ENCODE data around the gene TRPM8.

The TRPM8 gene

GRCh38 chr2:233901884-233902283 is 15.3 kb upstream of the TRPM8 start:
- Histone ChIP-seq H3K4me3 (no peak overlapping the region), H3K27ac (no peak overlapping the region)
- TF ChIP-seq, protein P1, sequence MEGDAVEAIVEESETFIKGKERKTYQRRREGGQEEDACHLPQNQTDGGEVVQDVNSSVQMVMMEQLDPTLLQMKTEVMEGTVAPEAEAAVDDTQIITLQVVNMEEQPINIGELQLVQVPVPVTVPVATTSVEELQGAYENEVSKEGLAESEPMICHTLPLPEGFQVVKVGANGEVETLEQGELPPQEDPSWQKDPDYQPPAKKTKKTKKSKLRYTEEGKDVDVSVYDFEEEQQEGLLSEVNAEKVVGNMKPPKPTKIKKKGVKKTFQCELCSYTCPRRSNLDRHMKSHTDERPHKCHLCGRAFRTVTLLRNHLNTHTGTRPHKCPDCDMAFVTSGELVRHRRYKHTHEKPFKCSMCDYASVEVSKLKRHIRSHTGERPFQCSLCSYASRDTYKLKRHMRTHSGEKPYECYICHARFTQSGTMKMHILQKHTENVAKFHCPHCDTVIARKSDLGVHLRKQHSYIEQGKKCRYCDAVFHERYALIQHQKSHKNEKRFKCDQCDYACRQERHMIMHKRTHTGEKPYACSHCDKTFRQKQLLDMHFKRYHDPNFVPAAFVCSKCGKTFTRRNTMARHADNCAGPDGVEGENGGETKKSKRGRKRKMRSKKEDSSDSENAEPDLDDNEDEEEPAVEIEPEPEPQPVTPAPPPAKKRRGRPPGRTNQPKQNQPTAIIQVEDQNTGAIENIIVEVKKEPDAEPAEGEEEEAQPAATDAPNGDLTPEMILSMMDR (IDR thresholded peaks at IDR 0.05), result no peak
- DNase-seq (ENCODE audit: low spot score), result no peak

DNA sequence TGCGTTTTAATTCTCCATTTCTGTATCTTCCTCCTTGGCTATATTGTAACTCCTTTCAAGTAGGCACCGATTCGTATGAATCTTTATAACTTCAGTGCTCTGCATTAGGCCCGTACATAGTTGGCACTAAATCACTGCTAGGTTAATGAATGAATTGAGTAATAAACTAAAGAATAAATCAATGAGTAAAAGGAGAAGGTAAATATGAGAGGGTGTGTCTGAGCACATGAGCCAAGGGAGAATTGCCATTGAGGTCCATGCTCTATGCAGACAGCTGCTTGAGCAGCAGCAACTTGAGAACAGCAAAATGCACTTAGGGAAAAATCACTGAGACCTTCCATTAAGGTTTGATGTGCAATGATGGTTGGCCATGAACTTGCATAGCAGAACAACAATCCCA is 11.2 kb upstream of the TRPM8 start:
- TF ChIP-seq, protein P1 (IDR thresholded peaks at IDR 0.05), result no peak
- no peak overlapping the region for H3K27ac ChIP-seq
- no peak overlapping the region for H3K4me3 ChIP-seq
- DNase-seq (ENCODE audit: low spot score), result no peak

GRCh38 chr2:233907627-233908026 is 9.5 kb upstream of the TRPM8 start:
- no peak overlapping the region for H3K27ac ChIP-seq
- TF ChIP-seq, protein P1 (IDR thresholded peaks at IDR 0.05), result no peak
- DNase-seq (ENCODE audit: low spot score), result no peak
- H3K4me3 ChIP-seq, result no peak overlapping the region

DNA sequence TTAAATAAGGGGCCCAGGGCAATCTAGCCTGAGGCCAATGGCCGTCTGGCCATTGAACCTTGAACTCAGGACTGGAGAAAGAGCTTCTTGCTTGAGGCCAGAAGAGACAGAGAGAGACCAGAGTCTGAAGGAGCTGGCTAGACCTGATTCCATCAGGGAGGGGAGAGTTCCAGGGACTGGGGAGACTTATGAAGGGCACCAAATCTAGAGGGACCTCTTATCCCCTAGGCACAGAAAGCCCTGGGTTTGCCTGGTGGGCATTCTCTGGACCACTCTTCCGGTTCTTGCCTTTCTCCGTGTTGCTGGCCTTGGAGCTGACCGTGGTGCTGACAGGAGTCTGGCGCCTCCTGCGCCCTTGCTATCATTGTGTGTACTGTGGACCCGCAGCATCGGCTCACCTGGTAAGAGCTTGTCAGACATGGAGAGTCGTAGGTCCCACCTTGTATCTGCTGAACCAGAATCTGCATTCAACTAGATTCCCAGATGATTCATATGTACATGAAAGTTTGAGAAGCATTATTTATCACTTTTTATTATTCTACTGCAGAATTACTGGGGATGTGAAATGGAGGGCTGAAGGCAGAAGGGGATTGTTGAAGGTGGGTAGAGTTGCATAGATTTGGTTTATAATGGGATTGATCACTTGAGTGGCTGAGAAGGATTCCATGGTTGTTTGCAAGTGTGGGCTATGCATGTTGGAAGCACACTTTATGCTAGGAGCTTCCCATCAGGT is 4.3 kb upstream of the TRPM8 start:
- Histone ChIP-seq H3K4me3 (no peak overlapping the region), H3K27ac (no peak overlapping the region)
- no peak for DNase-seq (ENCODE audit: low spot score)
- TF ChIP-seq, protein P1 (IDR thresholded peaks at IDR 0.05), result no peak

DNA sequence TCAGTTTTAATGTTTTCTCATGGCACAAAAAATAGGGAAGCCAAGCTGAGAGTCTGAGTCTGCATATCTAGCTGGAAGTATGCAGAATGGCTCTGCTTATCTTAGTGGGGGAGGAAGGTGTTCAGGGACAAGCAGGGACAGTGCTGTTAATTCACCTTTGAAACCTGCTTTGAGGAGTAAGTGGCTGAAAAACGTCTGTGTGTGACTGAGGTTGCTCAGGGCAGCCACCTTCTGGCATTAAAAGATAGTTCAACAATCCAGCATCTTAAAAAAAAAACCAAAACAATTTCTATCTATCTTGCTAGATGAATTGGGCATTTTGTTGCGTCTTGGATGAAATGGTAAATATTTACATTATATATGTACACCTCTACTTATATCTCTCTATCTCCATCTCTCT is 2.0 kb upstream of the TRPM8 start:
- DNase-seq (ENCODE audit: low spot score), result no peak
- no peak overlapping the region for H3K27ac ChIP-seq
- TF ChIP-seq, protein P1 (IDR thresholded peaks at IDR 0.05), result no peak
- no peak overlapping the region for H3K4me3 ChIP-seq

DNA sequence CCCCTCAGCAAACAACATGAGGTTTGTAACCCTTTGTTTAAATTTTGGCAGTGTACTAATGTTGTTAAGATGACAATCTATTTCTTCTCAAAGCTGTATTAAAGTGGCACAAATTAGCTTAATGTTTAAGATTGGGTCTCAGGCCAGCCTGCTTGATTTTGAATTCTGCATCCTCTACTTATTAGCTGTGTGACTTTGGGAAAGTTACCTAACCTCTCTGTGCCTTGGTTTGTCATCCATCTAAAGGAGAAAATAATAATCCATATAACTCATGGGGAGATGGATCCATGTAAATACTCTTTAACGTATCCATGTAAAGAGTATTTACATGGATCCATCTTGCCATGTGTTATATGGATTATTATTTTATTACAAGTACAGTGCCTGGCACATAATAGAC is 2.1 kb downstream of the TRPM8 start:
- no peak overlapping the region for H3K4me3 ChIP-seq
- no peak overlapping the region for H3K27ac ChIP-seq
- no peak for DNase-seq (ENCODE audit: low spot score)
- TF ChIP-seq, protein P1 (IDR thresholded peaks at IDR 0.05), result no peak

DNA sequence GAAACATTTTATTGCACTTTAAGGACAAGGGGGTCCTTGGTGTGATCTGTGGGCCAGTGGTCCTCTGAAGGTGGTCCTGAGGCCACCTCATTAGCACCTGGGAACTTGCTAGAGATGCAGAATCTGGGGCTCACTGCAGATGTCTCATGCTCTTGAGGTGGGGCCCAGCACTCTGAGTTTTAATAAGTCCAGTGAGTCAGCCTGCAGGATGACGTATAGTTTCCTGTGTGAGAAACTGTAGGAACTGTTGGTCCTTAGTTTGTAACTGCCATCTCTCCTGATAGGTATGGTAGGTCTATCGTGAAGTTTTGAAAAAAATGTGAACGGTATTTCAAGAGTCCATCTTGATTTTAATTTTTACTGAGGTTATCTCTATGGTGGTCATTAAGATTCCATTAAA is 2.8 kb downstream of the TRPM8 start:
- TF ChIP-seq, protein P1 (IDR thresholded peaks at IDR 0.05), result no peak
- H3K4me3 ChIP-seq, result no peak overlapping the region

More for the DNA sequence above, 2.8 kb downstream of the TRPM8 start:
- DNase-seq (ENCODE audit: low spot score), result no peak
- H3K27ac ChIP-seq, result no peak overlapping the region

Data from coronary artery (tissue), 2 donors.